VCaP (cell line): Measurements from ENCODE around the gene SLC22A17.
A peak's percentile ranks its signal among the peaks of the same experiment; 100 is the strongest.

Experiments
- H3K27ac ChIP-seq: fragments of 450-650 bp; 2 replicates; pipeline ENCODE4 v1.5.1; 2017
- CTCF ChIP-seq: fragments of 450-650 bp; conservative IDR thresholded peaks from 2 replicates; pipeline ENCODE4 v1.5.1; 2017; ENCODE audit warnings: mild to moderate bottlenecking, moderate library complexity

The SLC22A17 gene

GRCh38 chr14:23380197-23380914 is 27.7 kb upstream of the SLC22A17 start:
- no peak overlapping the region for H3K27ac ChIP-seq
- TF ChIP-seq CTCF: no peak; the same call in none of the 2 replicates

- no peak overlapping the region for H3K27ac ChIP-seq
- TF ChIP-seq CTCF: peak; percentile 97
These were observed 26.9 kb upstream of the SLC22A17 start for GRCh38 chr14:23379366-23380196.

GRCh38 chr14:23378612-23379220 is 26.0 kb upstream of the SLC22A17 start:
- TF ChIP-seq CTCF: no peak
- no peak overlapping the region for H3K27ac ChIP-seq

GRCh38 chr14:23377573-23378563 is 25.2 kb upstream of the SLC22A17 start:
- TF ChIP-seq CTCF: no peak
- no peak overlapping the region for H3K27ac ChIP-seq

- H3K27ac ChIP-seq: no peak overlapping the region
- TF ChIP-seq CTCF: no peak
These were observed 24.5 kb upstream of the SLC22A17 start for GRCh38 chr14:23377198-23377550.

GRCh38 chr14:23376482-23377197 is 24.0 kb upstream of the SLC22A17 start, which contains the start of gene CMTM5:
Gene CMTM5, plus strand, starts transcription at chr14:23377046. Its CDS starts 206 bp downstream, at chr14:23377252.
- H3K27ac ChIP-seq: no peak within 1 kb of the TSS
- no peak for TF ChIP-seq CTCF
